Neural cell (in vitro differentiated cells): ENCODE measurements around the gene POLE3.

ENCODE experiments used
- EP300 ChIP-seq: fragments of 450-650 bp; conservative IDR thresholded peaks from 2 replicates; pipeline ENCODE4 v1.6.1; 2014; ENCODE audit warnings: antibody characterized with exemption, mild to moderate bottlenecking, moderate library complexity; ENCODE audit not compliant: poor library complexity, severe bottlenecking
- EZH2 ChIP-seq: fragments of 200-600, 300-800 bp; shearing (Covaris generic), sonication (generic); IDR thresholded peaks from 2 replicates; pipeline ENCODE4 v1.6.1; 2014; ENCODE audit warnings: antibody characterized with exemption, low read length, borderline replicate concordance, mild to moderate bottlenecking; ENCODE audit not compliant: insufficient read depth, poor library complexity, severe bottlenecking
- MXI1 ChIP-seq: fragments of 450-650 bp; conservative IDR thresholded peaks from 2 replicates; pipeline ENCODE4 v1.6.1; 2014; ENCODE audit warnings: antibody characterized with exemption, mild to moderate bottlenecking; ENCODE audit not compliant: poor library complexity, severe bottlenecking
- POLR2AphosphoS5 ChIP-seq: IDR thresholded peaks from 2 replicates; pipeline ENCODE4 v1.6.1; 2012
- TF ChIP-seq, protein P1 (sequence below): fragments of 450-650 bp; IDR thresholded peaks from 2 replicates; pipeline ENCODE4 v1.5.1; 2014; ENCODE audit warnings: antibody characterized with exemption, mild to moderate bottlenecking, moderate library complexity; ENCODE audit not compliant: poor library complexity, severe bottlenecking

DNA sequence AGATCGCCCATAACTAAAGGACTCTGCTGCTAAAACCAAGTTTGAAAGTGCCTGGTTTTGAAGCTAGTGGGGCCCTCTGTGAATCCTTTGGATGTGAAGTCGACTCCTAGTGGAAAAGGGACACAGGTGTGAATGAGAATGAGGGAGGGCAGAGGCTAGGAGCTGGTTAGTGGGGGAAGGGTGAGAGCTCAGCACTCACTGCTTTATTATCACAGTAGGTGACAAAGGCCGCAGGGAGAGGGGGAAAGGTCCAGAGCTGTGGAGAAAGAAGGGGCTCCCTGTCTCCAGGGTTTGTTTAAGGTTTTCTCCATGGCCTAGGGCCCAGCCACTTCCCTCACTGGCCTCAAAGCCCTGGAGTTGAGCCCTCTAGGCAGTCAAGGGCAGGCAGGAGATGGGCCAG is 37.2 kb downstream of the POLE3 start:
- TF ChIP-seq, protein P1, sequence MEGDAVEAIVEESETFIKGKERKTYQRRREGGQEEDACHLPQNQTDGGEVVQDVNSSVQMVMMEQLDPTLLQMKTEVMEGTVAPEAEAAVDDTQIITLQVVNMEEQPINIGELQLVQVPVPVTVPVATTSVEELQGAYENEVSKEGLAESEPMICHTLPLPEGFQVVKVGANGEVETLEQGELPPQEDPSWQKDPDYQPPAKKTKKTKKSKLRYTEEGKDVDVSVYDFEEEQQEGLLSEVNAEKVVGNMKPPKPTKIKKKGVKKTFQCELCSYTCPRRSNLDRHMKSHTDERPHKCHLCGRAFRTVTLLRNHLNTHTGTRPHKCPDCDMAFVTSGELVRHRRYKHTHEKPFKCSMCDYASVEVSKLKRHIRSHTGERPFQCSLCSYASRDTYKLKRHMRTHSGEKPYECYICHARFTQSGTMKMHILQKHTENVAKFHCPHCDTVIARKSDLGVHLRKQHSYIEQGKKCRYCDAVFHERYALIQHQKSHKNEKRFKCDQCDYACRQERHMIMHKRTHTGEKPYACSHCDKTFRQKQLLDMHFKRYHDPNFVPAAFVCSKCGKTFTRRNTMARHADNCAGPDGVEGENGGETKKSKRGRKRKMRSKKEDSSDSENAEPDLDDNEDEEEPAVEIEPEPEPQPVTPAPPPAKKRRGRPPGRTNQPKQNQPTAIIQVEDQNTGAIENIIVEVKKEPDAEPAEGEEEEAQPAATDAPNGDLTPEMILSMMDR = no peak
- TF ChIP-seq MXI1 = no peak
- no peak for TF ChIP-seq POLR2AphosphoS5
- no peak for TF ChIP-seq EZH2
- no peak for TF ChIP-seq EP300
